ENCODE measurements around the gene KISS1.

KISS1 gene

DNA sequence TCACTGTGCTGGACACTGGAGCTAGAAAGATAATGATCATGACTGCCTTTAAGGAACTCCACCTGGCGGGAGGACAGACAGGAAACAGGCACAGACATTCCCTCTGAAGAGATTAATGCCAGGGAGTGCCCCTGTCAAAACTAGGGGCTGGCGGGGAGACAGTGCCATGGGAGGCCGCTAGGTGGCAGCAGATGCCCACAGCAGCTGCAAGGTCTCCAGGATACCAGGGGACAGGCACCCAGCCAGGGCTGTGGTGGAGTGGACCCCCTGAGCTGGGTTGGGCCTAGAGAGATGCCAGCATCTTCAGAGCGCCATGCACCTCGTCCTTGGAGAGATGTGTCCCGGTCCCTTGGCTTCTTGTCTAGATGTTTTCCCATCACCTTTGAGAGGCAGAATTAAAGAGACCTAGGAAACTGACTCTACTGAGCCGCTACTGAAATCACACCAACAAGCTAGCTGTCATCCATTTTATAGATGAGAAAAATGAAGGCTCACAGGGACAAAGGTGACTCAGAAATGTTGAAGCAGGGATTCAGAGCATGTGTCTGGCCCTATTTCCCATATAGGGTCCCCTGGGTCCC lies 33.7 kb downstream of the KISS1 start:
- no peak for TF ChIP-seq FOXP2 (optimal IDR thresholded peaks at IDR 0.05; ENCODE audit: borderline replicate concordance, extremely low read depth, extremely low read length, insufficient read depth)
- TF ChIP-seq SIN3A (IDR thresholded peaks at IDR 0.05; ENCODE audit: borderline replicate concordance, insufficient read depth, low read length) = no peak
- no peak for TF ChIP-seq TAF1 (IDR thresholded peaks at IDR 0.05; ENCODE audit: borderline replicate concordance, insufficient read depth, low read length)
- TF ChIP-seq, protein P1, sequence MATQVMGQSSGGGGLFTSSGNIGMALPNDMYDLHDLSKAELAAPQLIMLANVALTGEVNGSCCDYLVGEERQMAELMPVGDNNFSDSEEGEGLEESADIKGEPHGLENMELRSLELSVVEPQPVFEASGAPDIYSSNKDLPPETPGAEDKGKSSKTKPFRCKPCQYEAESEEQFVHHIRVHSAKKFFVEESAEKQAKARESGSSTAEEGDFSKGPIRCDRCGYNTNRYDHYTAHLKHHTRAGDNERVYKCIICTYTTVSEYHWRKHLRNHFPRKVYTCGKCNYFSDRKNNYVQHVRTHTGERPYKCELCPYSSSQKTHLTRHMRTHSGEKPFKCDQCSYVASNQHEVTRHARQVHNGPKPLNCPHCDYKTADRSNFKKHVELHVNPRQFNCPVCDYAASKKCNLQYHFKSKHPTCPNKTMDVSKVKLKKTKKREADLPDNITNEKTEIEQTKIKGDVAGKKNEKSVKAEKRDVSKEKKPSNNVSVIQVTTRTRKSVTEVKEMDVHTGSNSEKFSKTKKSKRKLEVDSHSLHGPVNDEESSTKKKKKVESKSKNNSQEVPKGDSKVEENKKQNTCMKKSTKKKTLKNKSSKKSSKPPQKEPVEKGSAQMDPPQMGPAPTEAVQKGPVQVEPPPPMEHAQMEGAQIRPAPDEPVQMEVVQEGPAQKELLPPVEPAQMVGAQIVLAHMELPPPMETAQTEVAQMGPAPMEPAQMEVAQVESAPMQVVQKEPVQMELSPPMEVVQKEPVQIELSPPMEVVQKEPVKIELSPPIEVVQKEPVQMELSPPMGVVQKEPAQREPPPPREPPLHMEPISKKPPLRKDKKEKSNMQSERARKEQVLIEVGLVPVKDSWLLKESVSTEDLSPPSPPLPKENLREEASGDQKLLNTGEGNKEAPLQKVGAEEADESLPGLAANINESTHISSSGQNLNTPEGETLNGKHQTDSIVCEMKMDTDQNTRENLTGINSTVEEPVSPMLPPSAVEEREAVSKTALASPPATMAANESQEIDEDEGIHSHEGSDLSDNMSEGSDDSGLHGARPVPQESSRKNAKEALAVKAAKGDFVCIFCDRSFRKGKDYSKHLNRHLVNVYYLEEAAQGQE (IDR thresholded peaks at IDR 0.05; ENCODE audit: insufficient read depth in 1 of 2, low read depth in 2 of 2, low read length in 2 of 2) = no peak
- no peak for TF ChIP-seq POLR2AphosphoS5 (IDR thresholded peaks at IDR 0.05; ENCODE audit: low read depth, low read length)

DNA sequence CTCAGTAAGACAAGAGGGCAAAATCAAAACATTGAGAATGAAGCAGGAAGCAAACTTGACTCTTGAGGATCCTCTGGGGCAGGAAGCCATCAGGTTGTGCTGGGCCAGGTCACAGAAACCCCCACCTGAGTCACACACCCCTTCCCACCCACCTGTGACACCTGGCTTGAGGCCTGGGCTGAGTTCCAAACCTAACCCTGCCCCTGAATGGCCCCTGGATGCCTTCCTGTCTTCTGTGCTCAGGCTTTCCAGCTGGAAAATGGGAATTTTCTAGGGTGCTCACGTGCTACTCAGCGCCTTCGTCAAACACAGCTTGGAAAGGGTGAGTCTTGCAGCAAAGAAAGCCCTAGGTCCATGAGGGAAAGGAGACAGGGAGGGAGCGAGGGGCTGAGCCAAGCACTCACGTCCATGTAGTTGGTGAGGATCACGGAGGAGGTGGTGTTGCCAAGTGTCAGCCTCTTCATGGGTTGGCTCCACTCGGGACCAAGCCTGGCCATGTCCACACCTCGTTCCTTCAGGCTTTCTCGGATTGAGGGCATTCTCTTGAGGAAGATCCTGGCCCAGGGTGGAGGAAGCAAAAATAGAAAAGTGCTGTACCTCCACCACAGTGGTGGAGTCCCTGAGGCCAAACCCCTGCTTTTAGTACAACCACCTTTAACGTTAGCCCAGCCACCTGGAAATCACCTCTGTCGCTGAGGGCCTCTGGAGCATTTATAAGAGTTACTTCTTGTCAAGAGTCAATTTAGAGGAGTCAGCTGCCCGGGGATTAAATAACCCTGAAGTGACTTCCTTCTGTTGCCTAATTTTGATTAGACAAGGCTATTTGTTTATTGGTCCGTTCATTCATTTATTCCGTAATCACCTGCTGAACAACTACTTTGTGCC lies 34.4 kb downstream of the KISS1 start:
- TF ChIP-seq TAF1 (IDR thresholded peaks at IDR 0.05; ENCODE audit: borderline replicate concordance, insufficient read depth, low read length) (no peak), SIN3A (IDR thresholded peaks at IDR 0.05; ENCODE audit: borderline replicate concordance, insufficient read depth, low read length) (no peak), FOXP2 (optimal IDR thresholded peaks at IDR 0.05; ENCODE audit: borderline replicate concordance, extremely low read depth, extremely low read length, insufficient read depth) (no peak), POLR2AphosphoS5 (IDR thresholded peaks at IDR 0.05; ENCODE audit: low read depth, low read length) (no peak)
- TF ChIP-seq, protein P1 (IDR thresholded peaks at IDR 0.05; ENCODE audit: insufficient read depth in 1 of 2, low read depth in 2 of 2, low read length in 2 of 2) = no peak

DNA sequence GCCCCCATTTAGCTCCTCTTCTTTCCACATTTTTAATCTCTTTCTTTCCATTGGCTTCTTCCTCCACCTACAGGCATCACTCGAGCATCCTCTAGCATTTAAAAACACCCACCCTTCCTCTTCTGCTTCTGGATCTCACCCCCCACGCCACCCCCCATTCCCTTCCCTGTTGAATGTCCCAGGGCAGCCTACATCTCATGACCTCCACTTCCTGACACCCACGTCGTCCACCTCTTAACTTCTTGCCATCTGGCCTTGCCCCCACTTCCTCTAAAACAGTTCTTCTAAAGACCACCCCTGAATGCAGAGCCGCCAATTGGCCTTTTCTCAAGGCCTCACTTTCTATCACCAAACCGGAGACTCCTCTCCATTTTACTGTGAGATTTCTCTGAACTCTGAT lies 38.3 kb downstream of the KISS1 start:
- no peak for TF ChIP-seq TAF1 (IDR thresholded peaks at IDR 0.05; ENCODE audit: borderline replicate concordance, insufficient read depth, low read length)
- TF ChIP-seq FOXP2 (optimal IDR thresholded peaks at IDR 0.05; ENCODE audit: borderline replicate concordance, extremely low read depth, extremely low read length, insufficient read depth) = no peak
- TF ChIP-seq, protein P1 (IDR thresholded peaks at IDR 0.05; ENCODE audit: insufficient read depth in 1 of 2, low read depth in 2 of 2, low read length in 2 of 2) = no peak
- no peak for TF ChIP-seq POLR2AphosphoS5 (IDR thresholded peaks at IDR 0.05; ENCODE audit: low read depth, low read length)
- no peak for TF ChIP-seq SIN3A (IDR thresholded peaks at IDR 0.05; ENCODE audit: borderline replicate concordance, insufficient read depth, low read length)

DNA sequence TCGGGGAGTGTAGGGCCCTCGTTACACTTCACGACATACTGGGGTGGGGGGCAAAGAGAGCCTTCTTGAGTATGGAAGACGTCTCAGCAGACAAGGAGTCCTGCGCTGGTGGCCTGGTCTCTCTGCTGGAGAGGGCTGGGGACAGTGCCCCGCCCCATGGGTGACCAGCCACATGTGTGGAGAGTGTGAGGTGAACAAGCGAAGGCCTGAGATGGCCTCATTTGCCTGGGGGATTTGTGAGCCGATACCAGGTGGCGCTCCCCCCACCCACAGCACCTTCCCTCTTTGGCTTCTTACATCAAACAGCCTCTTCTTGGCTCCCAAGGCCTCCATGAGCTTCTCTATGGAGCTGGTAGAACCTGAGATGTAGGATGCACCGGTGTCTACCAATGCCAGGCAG lies 40.4 kb downstream of the KISS1 start:
- TF ChIP-seq POLR2AphosphoS5 (IDR thresholded peaks at IDR 0.05; ENCODE audit: low read depth, low read length) = no peak
- TF ChIP-seq SIN3A (IDR thresholded peaks at IDR 0.05; ENCODE audit: borderline replicate concordance, insufficient read depth, low read length) = no peak
- no peak for TF ChIP-seq FOXP2 (optimal IDR thresholded peaks at IDR 0.05; ENCODE audit: borderline replicate concordance, extremely low read depth, extremely low read length, insufficient read depth)
- no peak for TF ChIP-seq TAF1 (IDR thresholded peaks at IDR 0.05; ENCODE audit: borderline replicate concordance, insufficient read depth, low read length)
- TF ChIP-seq, protein P1 (IDR thresholded peaks at IDR 0.05; ENCODE audit: insufficient read depth in 1 of 2, low read depth in 2 of 2, low read length in 2 of 2) = no peak
